ENCODE measurements around the gene TBX3.
"Not testable (repeated sequence)": the region's sequence is repeated elsewhere in the genome, so short reads cannot be mapped to it uniquely, and the experiment has no call there.

Gene TBX3

GRCh38 chr12:114713466-114714215 lies 29.7 kb upstream of the TBX3 start:
- in situ Hi-C loops (cut with MboI; ENCODE audit: low pct_unique_long_range_greater_than_20kb, low sequenced_read_pairs, unreplicated experiment): no loop called here
- DNase-seq (ENCODE audit: low spot score): no peak
- no peak for TF ChIP-seq CTCF (IDR thresholded peaks at IDR 0.05; ENCODE audit: extremely low read depth, insufficient read depth, missing control alignments)

- no peak for TF ChIP-seq CTCF (IDR thresholded peaks at IDR 0.05; ENCODE audit: extremely low read depth, insufficient read depth, missing control alignments)
- in situ Hi-C loops (cut with MboI; ENCODE audit: low pct_unique_long_range_greater_than_20kb, low sequenced_read_pairs, unreplicated experiment): no loop called here
- DNase-seq (ENCODE audit: low spot score): no peak
Observed at GRCh38 chr12:114711689-114712152, 27.7 kb upstream of the TBX3 start.

GRCh38 chr12:114710151-114710550 lies 26.2 kb upstream of the TBX3 start:
- no peak for DNase-seq (ENCODE audit: low spot score)
- TF ChIP-seq CTCF (IDR thresholded peaks at IDR 0.05; ENCODE audit: extremely low read depth, insufficient read depth, missing control alignments): no peak
- in situ Hi-C loops (cut with MboI; ENCODE audit: low pct_unique_long_range_greater_than_20kb, low sequenced_read_pairs, unreplicated experiment): no loop called here

GRCh38 chr12:114709112-114709511 lies 25.1 kb upstream of the TBX3 start:
- no peak for TF ChIP-seq CTCF (IDR thresholded peaks at IDR 0.05; ENCODE audit: extremely low read depth, insufficient read depth, missing control alignments)
- no peak for DNase-seq (ENCODE audit: low spot score)
- in situ Hi-C loops (cut with MboI; ENCODE audit: low pct_unique_long_range_greater_than_20kb, low sequenced_read_pairs, unreplicated experiment): no loop called here

GRCh38 chr12:114708598-114708997 lies 24.6 kb upstream of the TBX3 start:
- in situ Hi-C loops (cut with MboI; ENCODE audit: low pct_unique_long_range_greater_than_20kb, low sequenced_read_pairs, unreplicated experiment); DNase-seq (ENCODE audit: low spot score): not testable (repeated sequence)

GRCh38 chr12:114704096-114704495 lies 20.1 kb upstream of the TBX3 start:
- no peak for DNase-seq (ENCODE audit: low spot score)
- no peak for TF ChIP-seq CTCF (IDR thresholded peaks at IDR 0.05; ENCODE audit: extremely low read depth, insufficient read depth, missing control alignments)
- in situ Hi-C loops (cut with MboI; ENCODE audit: low pct_unique_long_range_greater_than_20kb, low sequenced_read_pairs, unreplicated experiment): no loop called here

- no peak for TF ChIP-seq CTCF (IDR thresholded peaks at IDR 0.05; ENCODE audit: extremely low read depth, insufficient read depth, missing control alignments)
- DNase-seq (ENCODE audit: low spot score): no peak
- in situ Hi-C loops (cut with MboI; ENCODE audit: low pct_unique_long_range_greater_than_20kb, low sequenced_read_pairs, unreplicated experiment): no loop called here
Observed at GRCh38 chr12:114703060-114703493, 19.1 kb upstream of the TBX3 start.

Data from GM13977 (cell line).